ENCODE results near the gene PRR5. TPM values are rescaled to one million over a fixed set of nuclear protein-coding genes. Genes with fewer than 3 reads are reported as not detected.

The PRR5 gene
- total RNA-seq, 1 experiment from 2014 or later, result 11.8 TPM

DNA sequence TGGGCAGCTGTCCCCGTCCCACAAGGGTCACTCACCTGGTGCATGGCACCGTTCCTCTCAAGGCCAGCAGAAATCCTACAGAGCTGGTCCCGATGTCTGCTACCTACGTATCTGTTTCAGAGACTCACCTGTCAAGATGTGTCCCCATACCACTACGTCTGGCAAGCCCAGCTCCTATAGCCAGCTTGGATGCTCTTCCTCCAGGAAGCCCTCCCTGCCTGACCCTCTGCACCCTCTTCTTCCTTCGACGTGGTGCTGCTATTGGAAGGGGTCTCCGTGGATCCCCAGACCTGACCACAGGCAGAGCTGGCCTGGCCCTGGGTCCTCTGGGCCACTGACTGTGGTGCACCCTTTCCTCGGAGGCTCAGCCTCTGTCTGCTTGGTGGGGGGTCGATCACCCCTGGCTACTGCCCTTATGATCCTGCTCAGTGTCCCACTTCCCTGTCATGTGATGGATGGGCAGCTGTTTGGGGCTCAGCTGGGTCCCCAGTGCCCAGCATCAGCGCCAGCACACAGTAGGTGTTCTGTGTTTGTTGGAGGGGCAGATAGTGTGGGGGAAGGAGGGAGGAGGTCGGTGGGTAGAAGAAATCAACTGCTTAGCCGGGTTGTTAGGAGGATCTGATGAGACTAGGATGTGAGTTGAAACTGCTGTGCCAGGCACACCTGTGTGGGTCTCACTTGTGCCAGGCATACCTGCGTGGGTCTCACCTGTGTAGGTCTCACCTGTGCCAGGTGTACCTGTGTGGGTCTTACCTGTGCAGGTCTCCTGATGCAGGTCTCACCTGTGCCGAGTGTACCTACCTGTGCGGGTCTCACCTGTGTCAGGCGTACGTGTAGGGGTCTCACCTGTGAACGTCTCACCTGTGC is 28.7 kb downstream of the PRR5 start:
- H2BK5ac ChIP-seq (ENCODE audit: insufficient read length, low read length), result no peak overlapping the region
- no peak overlapping the region for H3K27ac ChIP-seq (ENCODE audit: insufficient read length, low read depth, low read length)
- no peak overlapping the region for H2AFZ ChIP-seq (ENCODE audit: low read length)
- H3K4me3 Mint-ChIP-seq, result no peak overlapping the region; a peak in 1 of 5 replicates
- H3T11ph ChIP-seq (ENCODE audit: low read length), result no peak overlapping the region
- no peak overlapping the region for H2BK20ac ChIP-seq (ENCODE audit: low read depth, low read length, poor library complexity, severe bottlenecking)
- WGBS (ENCODE audit: extremely low coverage, insufficient read length, low lambda C conversion rate), result no CpG with 5 or more reads among the region's 19 CpGs
- H2BK15ac ChIP-seq (ENCODE audit: low read depth, low read length), result no peak overlapping the region
- no peak overlapping the region for H3K23ac ChIP-seq (ENCODE audit: insufficient read length, low read depth, low read length)
- H3K4me2 ChIP-seq (ENCODE audit: insufficient read depth, insufficient read length, low read length), result no peak overlapping the region
- no peak overlapping the region for H3K18ac ChIP-seq (ENCODE audit: insufficient read length, low read depth, low read length)
- H2BK120ac ChIP-seq (ENCODE audit: low read depth, low read length, poor library complexity, severe bottlenecking), result no peak overlapping the region
- H3K4me1 Mint-ChIP-seq, result peaks cover under 1 to 14% of the 10 kb centered on the region in 2 experiments; a peak in 2 of 4 replicates
- no peaks in the 10 kb centered on the region for H3K4me1 ChIP-seq (ENCODE audit: insufficient read depth, low read length)
- H3K79me1 ChIP-seq (ENCODE audit: insufficient read depth, low read depth, low read length, poor library complexity, severe bottlenecking), result no peaks in the 10 kb centered on the region
- no peak overlapping the region for H3K27ac Mint-ChIP-seq
- no peaks in the 10 kb centered on the region for H3K9me3 Mint-ChIP-seq
- H4K20me1 ChIP-seq (ENCODE audit: control insufficient read depth, insufficient read depth, insufficient read length), result no peaks in the 10 kb centered on the region
- H3K79me2 ChIP-seq (ENCODE audit: insufficient read depth, low read length), result no peaks in the 10 kb centered on the region
- no peak overlapping the region for H4K5ac ChIP-seq (ENCODE audit: insufficient read length, low read depth, low read length)
- H3K56ac ChIP-seq (ENCODE audit: insufficient read length, low read depth, low read length), result no peak overlapping the region
- no peak overlapping the region for H4K91ac ChIP-seq (ENCODE audit: insufficient read length, low read depth, low read length)
- no peak overlapping the region for H3K9ac ChIP-seq (ENCODE audit: extremely low read depth, insufficient read length, low read length)
- no peak for DNase-seq
- H2BK12ac ChIP-seq (ENCODE audit: insufficient read length, low read depth, low read length), result no peak overlapping the region
- no peak overlapping the region for H3K14ac ChIP-seq (ENCODE audit: insufficient read depth, low read length)
- H3K36me3 Mint-ChIP-seq (ENCODE audit: insufficient read depth in 1 of 3, low read depth in 3 of 3), result peaks cover 0 to 3% (median 0%) of the 10 kb centered on the region in 3 experiments; a peak in 1 of 7 replicates
- H3K9me3 ChIP-seq (ENCODE audit: control insufficient read depth, low read depth, low read length), result no peaks in the 10 kb centered on the region
- no peak overlapping the region for H4K8ac ChIP-seq (replicated peaks; ENCODE audit: insufficient read length, low read depth, low read length)
- no peaks in the 10 kb centered on the region for H3K27me3 Mint-ChIP-seq (ENCODE audit: low read depth)
- no peaks in the 10 kb centered on the region for H3K23me2 ChIP-seq (ENCODE audit: insufficient read length, low read depth, low read length, poor library complexity, severe bottlenecking)
- TF ChIP-seq, protein P1, sequence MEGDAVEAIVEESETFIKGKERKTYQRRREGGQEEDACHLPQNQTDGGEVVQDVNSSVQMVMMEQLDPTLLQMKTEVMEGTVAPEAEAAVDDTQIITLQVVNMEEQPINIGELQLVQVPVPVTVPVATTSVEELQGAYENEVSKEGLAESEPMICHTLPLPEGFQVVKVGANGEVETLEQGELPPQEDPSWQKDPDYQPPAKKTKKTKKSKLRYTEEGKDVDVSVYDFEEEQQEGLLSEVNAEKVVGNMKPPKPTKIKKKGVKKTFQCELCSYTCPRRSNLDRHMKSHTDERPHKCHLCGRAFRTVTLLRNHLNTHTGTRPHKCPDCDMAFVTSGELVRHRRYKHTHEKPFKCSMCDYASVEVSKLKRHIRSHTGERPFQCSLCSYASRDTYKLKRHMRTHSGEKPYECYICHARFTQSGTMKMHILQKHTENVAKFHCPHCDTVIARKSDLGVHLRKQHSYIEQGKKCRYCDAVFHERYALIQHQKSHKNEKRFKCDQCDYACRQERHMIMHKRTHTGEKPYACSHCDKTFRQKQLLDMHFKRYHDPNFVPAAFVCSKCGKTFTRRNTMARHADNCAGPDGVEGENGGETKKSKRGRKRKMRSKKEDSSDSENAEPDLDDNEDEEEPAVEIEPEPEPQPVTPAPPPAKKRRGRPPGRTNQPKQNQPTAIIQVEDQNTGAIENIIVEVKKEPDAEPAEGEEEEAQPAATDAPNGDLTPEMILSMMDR (conservative IDR thresholded peaks at IDR 0.05), result no peak
- no peak overlapping the region for H2AK5ac ChIP-seq (ENCODE audit: insufficient read length, low read length)
- no peaks in the 10 kb centered on the region for H3K27me3 ChIP-seq (ENCODE audit: insufficient read depth, low read length)
- no peak overlapping the region for H3K4ac ChIP-seq (ENCODE audit: low read depth, low read length)
